ENCODE results near the gene F13A1. TPM values are rescaled to one million over a fixed set of nuclear protein-coding genes. Genes with fewer than 3 reads are reported as not detected.
A peak's percentile ranks its signal among the peaks of the same experiment; 100 is the strongest.

Gene F13A1
- total and polyA plus RNA-seq, 2 donors from 2014 or later: 28.9 to 275 TPM

GRCh38 chr6:6224933-6225486 is 95.5 kb downstream of the F13A1 start:
- H3K4me3 ChIP-seq (ENCODE audit: low read length in 3 of 3): no peak overlapping the region
- intact Hi-C loops (cut with DNase I): no loop called here
- no peak for DNase-seq
- no peaks in the 10 kb centered on the region for H3K27me3 ChIP-seq (ENCODE audit: control insufficient read depth, insufficient read depth, low read length)
- no peaks in the 10 kb centered on the region for H3K4me1 ChIP-seq (ENCODE audit: control insufficient read depth in 2 of 3, insufficient read depth in 2 of 3, low read depth in 1 of 3, low read length in 3 of 3)
- H3K36me3 ChIP-seq (ENCODE audit: control insufficient read depth in 2 of 3, insufficient read depth in 3 of 3, low read length in 3 of 3): no peaks in the 10 kb centered on the region
- TF ChIP-seq CTCF (IDR thresholded peaks at IDR 0.05; ENCODE audit: borderline replicate concordance, extremely low read depth, insufficient read depth): no peak
- H3K27ac ChIP-seq (ENCODE audit: low read depth in 2 of 2, low read length in 2 of 2): no peak overlapping the region
- no peak overlapping the region for H3K9ac ChIP-seq (ENCODE audit: low read length in 3 of 3)
- no peak for FAIRE-seq
- no peaks in the 10 kb centered on the region for H3K9me3 ChIP-seq (ENCODE audit: control insufficient read depth in 2 of 3, insufficient read depth in 1 of 3, low read length in 3 of 3)

- peak; percentile 25 for TF ChIP-seq CTCF (IDR thresholded peaks at IDR 0.05; ENCODE audit: borderline replicate concordance, extremely low read depth, insufficient read depth)
- FAIRE-seq (no peak), DNase-seq (peak in 1 of 5 donors; percentile 28)
- H3K9ac ChIP-seq (ENCODE audit: low read length in 3 of 3): no peak overlapping the region
- no peaks in the 10 kb centered on the region for H3K9me3 ChIP-seq (ENCODE audit: control insufficient read depth in 2 of 3, insufficient read depth in 1 of 3, low read length in 3 of 3)
- H3K36me3 ChIP-seq (ENCODE audit: control insufficient read depth in 2 of 3, insufficient read depth in 3 of 3, low read length in 3 of 3): no peaks in the 10 kb centered on the region
- no peak overlapping the region for H3K27ac ChIP-seq (ENCODE audit: low read depth in 2 of 2, low read length in 2 of 2)
- intact Hi-C loops (cut with DNase I): no loop called here
- no peaks in the 10 kb centered on the region for H3K27me3 ChIP-seq (ENCODE audit: control insufficient read depth, insufficient read depth, low read length)
- no peak overlapping the region for H3K4me3 ChIP-seq (ENCODE audit: low read length in 3 of 3)
- H3K4me1 ChIP-seq (ENCODE audit: control insufficient read depth in 2 of 3, insufficient read depth in 2 of 3, low read depth in 1 of 3, low read length in 3 of 3): no peaks in the 10 kb centered on the region
Measured at GRCh38 chr6:6221787-6222535, 98.5 kb downstream of the F13A1 start.

GRCh38 chr6:6220718-6221117 is 99.7 kb downstream of the F13A1 start:
- intact Hi-C loops (cut with DNase I): no loop called here

More at GRCh38 chr6:6220718-6221117, 99.7 kb downstream of the F13A1 start:
- DNase-seq (peak in 1 of 5 donors; percentile 18), FAIRE-seq (no peak)
- H3K9me3 ChIP-seq (ENCODE audit: control insufficient read depth in 2 of 3, insufficient read depth in 1 of 3, low read length in 3 of 3): no peaks in the 10 kb centered on the region
- TF ChIP-seq CTCF (IDR thresholded peaks at IDR 0.05; ENCODE audit: borderline replicate concordance, extremely low read depth, insufficient read depth): peak; percentile 25
- H3K9ac ChIP-seq (ENCODE audit: low read length in 3 of 3): no peak overlapping the region
- H3K4me1 ChIP-seq (ENCODE audit: control insufficient read depth in 2 of 3, insufficient read depth in 2 of 3, low read depth in 1 of 3, low read length in 3 of 3): no peaks in the 10 kb centered on the region
- H3K4me3 ChIP-seq (ENCODE audit: low read length in 3 of 3): no peak overlapping the region
- H3K27me3 ChIP-seq (ENCODE audit: control insufficient read depth, insufficient read depth, low read length): no peaks in the 10 kb centered on the region
- no peaks in the 10 kb centered on the region for H3K36me3 ChIP-seq (ENCODE audit: control insufficient read depth in 2 of 3, insufficient read depth in 3 of 3, low read length in 3 of 3)
- no peak overlapping the region for H3K27ac ChIP-seq (ENCODE audit: low read depth in 2 of 2, low read length in 2 of 2)
